DMS153 treated with DMSO at 0.1 percent for 48 hours (cell line): Measurements from ENCODE around the gene RPSA.
"Not testable (repeated sequence)": the region's sequence is repeated elsewhere in the genome, so short reads cannot be mapped to it uniquely, and the experiment has no call there.

Experiments used
- DNase-seq: peaks from one replicate; lab custom pipeline; 2025; ENCODE audit not compliant: unreplicated experiment; lab: John Stamatoyannopoulos, UW

Gene RPSA

GRCh38 chr3:39388741-39389248 is 17.7 kb upstream of the RPSA start:
- no peak for DNase-seq

DNA sequence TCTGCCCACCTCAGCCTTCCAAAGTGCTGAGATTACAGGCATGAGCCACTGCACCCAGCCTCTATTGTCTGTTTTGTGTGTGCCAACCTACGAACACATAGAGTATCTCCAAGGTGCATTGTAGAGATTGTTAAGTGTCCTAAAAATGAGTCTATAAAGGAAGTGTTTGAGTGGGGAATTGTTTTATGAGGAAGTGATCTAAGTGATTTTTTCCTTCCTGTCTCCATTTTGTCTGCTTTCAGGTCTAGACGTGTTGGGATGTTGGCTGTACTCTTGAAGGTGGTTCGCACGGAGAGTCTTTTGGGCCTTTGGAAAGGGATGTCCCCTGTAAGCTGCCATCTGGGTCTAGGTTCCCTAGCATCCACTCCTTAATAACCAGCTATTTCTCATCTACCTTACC is 16.3 kb upstream of the RPSA start:
- no peak for DNase-seq

DNA sequence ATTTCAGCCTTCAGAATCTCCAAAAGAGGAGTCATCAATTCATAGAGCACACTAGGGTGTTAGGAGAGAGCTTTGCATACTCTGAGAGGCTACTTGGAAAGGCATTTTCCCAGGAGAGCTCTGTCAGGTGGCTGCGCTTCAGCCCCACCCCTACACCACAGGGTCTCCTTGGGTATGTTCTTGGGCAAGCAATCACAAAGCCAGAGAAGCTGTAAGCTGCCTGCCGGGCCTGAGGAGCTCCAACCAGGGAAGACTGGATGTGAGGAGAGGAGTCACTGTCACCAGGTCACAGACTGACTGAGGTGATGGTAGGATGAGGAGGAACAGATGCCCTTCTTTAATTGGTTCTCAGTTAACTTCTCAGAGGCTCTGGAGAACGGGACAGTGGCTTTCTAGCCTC is 9.8 kb upstream of the RPSA start:
- no peak for DNase-seq

- no peak for DNase-seq
Measured at GRCh38 chr3:39398700-39399099, 7.8 kb upstream of the RPSA start.

DNA sequence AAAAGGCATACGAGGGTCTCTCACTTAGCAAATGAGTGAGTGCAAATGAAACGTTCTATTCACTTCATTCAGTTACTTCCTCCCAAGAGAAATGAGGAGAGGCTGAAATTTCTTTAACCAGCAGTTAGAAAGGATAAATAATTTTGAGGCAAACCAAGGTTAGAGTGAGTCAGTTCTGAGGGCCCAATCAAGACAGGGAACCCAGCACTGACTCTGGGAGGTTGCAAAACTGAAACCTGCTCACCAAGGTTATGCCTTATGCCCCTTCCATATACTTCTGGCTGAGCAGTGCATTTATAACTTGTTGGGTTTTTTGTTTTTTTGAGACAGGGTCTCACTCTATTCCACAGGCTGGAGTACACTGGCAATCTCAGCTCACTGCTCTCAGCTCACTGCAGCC is 4.5 kb upstream of the RPSA start:
- no peak for DNase-seq

GRCh38 chr3:39404943-39405686 is 1.4 kb upstream of the RPSA start:
- no peak for DNase-seq

DNA sequence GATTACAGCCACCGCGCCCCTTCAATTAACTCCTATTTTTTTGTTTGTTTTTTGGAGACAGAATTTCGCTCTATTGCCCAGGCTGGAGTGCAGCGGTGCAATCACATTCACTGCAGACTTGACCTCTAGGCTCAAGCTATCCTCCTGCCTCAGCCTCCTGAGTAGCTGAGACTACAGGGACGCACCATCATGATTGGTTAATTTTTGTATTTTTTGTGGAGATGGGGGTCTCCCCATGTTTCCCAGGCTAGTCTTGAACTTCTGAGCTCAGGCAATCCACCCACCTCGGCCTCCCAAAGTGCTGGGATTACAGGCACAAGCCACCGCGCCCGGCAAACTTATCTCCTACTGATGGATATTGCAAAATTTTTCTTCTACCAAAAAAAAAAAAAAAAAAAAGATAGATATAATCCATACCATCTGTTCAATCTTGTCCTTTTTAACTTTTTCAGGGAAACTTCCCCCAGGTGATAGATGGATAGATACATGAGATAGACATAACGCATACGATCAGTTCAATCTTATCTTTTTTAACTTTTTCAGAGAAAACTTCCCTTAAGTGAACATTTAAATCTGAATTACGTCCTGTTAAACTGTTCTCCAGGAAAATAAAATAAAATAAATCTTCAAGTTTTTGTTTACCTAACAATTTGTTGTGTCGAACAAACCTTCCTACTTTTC is 693 bp upstream of the RPSA start:
- no peak for DNase-seq

GRCh38 chr3:39407259-39407629 is 724 bp downstream of the RPSA start:
- no peak for DNase-seq

DNA sequence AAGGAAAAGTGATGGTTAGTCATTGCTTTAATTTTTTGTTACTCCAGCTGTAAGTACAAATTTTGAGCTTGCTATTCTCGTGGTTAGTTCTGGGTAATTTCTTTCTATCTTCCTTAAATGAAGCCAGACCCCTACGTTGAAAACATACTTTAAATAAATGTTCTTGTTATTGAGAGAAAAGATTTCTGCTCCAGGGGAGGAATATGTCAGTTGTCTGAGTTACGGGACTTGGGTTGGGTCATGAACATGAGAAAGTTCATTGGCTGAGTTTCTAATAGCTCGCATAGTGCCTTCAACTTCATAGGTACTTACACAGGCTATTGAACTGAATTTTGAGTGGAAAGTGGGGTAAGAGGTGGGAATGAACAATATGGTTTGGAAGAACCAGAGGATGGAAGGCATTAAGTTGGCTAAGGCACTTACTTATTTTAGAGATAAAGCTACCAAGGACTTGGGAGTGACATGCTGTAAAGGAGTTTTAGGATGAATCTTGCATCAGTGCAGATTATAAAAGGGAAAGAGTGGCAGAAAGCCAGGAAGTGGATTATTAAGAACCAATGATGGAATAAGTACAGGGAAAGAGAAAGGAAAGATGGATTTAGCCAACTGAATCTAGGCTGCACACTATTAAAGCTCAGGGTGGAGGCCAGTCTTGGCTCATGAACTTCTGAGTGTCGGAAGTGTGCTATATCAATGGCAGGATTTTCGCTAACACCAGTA is 1.4 kb downstream of the RPSA start:
- DNase-seq = no peak

GRCh38 chr3:39408493-39409372 is 2.2 kb downstream of the RPSA start:
- no peak for DNase-seq

- no peak for DNase-seq
Measured at GRCh38 chr3:39409514-39410136, 3.1 kb downstream of the RPSA start.

DNA sequence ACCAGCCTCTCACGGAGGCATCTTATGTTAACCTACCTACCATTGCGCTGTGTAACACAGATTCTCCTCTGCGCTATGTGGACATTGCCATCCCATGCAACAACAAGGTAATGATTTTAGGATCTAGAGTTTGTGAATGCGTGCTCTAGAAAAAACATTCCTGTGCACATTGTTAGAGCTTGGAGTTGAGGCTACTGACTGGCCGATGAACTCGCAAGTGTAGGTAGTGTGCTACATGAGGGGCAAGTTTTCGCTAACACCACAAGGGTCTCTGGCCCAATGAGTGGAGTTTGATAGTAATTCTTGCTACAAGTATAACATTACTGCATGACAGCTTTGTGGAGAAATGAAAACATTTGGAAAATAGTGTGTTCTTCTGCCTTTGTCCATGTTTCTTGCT is 4.4 kb downstream of the RPSA start:
- no peak for DNase-seq

GRCh38 chr3:39412668-39413260 is 6.2 kb downstream of the RPSA start:
- no peak for DNase-seq

DNA sequence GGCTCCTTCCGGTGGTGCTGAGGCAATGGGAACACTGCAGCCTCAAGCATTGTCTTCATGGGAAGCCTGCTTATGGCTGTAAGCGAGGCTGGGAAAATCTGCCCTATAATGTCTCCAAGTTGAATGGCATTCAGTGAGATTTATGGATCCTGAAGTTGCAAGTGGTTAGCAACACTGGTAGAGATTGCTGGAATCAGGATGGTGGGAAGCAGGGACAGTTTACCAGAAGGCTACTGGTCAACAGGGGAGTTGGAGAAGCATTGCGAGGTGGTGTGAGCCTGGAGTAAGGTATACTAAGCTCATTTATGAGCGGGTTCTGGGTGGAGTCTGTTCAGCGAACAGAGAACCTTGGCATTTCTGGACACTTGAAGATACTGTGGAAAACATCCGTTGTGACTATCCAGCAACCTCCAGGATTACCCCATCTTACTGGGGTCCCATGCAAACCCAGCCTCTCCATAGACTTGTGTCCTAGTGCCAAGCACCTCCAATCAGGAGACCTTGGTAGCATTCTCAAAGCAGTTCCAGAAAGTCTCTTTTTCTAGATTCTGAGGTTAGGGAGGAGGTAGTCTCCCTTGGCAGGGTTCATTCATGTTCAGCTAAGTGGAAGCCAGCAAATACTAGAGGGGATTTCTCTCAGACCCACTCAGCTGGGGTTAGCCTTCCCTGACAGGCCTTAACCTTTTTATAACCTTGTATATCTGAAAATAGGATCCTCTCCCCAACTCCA is 7.3 kb downstream of the RPSA start:
- no peak for DNase-seq

DNA sequence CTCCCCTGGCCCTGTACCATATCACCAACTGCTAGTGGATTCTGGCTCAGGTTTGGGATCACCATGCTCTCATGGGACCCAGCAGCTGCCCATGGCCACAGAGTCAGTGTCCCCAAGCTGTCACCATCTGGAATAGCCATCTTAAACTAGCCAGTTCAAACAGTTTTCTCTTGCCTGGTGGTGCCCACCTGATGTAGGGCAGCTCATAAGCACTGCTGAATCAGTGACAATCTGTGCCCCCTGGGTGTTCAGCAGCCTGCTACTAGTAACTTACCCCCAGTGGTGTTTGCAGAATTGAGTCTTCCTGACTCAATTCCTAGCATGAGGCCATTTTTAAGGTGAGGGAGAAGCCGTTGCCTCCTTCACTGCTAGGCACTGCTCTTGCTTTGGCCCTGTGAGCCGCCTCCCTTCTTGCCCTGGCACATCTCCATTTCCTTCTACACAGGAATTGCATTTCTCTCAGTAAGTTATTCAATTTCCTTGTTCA is 7.9 kb downstream of the RPSA start:
- DNase-seq = no peak

- not testable (repeated sequence) for DNase-seq
Measured at GRCh38 chr3:39415302-39415701, 8.8 kb downstream of the RPSA start.

GRCh38 chr3:39415983-39416382 is 9.5 kb downstream of the RPSA start:
- DNase-seq = no peak

- not testable (repeated sequence) for DNase-seq
Measured at GRCh38 chr3:39416998-39417397, 10.5 kb downstream of the RPSA start.

GRCh38 chr3:39418556-39419225 is 12.2 kb downstream of the RPSA start:
- DNase-seq = not testable (repeated sequence)
